Glomerular endothelial cell (primary cell): Measurements from ENCODE around the gene FOXRED1. TPM values are rescaled to one million over a fixed set of nuclear protein-coding genes. Genes with fewer than 3 reads are reported as not detected.
"Not testable (repeated sequence)": the region's sequence is repeated elsewhere in the genome, so short reads cannot be mapped to it uniquely, and the experiment has no call there.

Experiments used
- DNase-seq: peaks from one replicate; pipeline ENCODE4 v3.0.0-alpha.2; 2011; ENCODE audit warnings: low read depth, low spot score; ENCODE audit errors: extremely low read depth
- total RNA-seq: library from RNA; depleted of rRNA; stranded (reverse); fragments of >200 nt; gene quantifications from 2 replicates; pipeline ENCODE4 v1.2.3, GENCODE V29; 2015

Gene FOXRED1
- 13.8 and 24.8 TPM in 2 replicates for total RNA-seq

DNA sequence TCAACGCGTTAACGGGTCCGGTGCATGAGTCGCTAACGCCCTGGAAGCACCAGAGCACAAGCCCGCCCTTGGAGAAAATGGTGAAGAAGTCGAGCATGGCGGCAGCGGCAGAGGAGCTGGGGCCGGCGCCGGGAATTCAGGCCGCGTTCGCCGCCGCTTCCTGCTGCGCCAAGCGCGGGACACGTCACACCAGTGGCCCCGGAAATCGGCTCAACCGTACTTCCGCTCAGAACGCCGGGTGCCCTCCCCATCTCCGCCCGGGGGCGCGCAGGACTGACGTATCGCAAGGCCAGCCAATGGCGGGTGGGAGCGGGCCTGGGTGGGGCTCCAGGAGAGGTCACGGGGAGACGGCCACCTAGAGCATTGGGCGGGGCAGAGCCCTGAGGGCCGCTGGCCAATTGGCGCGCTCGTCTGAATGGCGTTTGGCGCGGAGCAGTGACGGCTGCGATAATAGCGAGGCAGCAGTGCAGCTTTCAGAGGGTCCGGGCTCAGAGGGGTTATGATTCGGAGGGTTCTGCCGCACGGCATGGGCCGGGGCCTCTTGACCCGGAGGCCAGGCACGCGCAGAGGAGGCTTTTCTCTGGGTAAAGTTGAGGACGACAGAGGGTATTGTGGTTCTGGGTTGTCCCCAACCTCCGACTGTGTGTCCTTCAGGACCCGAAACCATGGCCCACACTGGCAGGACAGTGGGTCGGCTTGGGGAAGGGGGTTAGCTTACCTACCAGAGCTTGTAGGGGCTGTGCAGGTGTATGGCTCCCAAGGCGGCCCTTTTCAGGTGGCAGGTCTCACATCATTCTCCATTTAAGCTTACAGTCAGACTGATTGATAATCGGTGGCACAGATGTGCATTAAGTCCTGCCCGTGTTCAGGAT lies at the start of gene FOXRED1, which contains the start of gene SRPRA:
TSS of gene FOXRED1 (plus strand) at position 447 of the 872 bp plus-strand sequence. CDS start at position 500, 53 bp downstream.
TSS of gene SRPRA (minus strand) at position 188 of the 872 bp plus-strand sequence. CDS start at position 97, 91 bp downstream.
- peak; percentile 68 for DNase-seq

- no peak for DNase-seq
Observed at GRCh38 chr11:126219547-126219946, 49.4 kb upstream of the FOXRED1 start.

DNA sequence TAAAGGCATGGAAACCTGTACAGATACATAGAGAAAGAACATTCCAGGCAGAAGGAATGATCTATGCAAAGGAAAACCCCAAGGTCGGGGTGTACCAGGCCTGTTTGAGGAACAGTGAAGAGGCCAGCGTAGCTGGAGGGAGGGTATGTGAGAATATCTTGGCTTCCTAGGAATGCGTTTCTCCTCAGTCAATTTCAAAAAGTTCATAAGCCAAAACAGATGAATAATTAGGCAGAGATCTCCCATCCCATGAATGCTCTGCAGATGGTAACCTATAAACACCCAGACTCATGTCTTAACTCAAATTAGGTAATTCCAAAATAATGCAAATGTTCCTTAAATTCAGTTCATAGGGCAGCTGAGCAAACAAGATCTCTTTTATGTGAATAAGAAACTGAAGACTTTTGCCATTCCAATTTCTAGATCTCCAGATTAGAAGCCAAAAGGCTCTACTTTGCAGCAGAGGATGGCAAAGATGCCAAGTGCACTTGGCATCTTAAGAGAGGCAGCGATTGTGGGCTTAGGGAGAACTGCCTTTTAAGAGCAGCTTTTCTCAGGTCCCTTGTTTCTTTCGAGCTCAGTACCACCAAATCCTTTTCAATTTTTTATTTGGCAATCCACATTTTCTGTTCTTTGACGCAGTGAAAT lies 44.2 kb upstream of the FOXRED1 start:
- DNase-seq, result no peak

DNA sequence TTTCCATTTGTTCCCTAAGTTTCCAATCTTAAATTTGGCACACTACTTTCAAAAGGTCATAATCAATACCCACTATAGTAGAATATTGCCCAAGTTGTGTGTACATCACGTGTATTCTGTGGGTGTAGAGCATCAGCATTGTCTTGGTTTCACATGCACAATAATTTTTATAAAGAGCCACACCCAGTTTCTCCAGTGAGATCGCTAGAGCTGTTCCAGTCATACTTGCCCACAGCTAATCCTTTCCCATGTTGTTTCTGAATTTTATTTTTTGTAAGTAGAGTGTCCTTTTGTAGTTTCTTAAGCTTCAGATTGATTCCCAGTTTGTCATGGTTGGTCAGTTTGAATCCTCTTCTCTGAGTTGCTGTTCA lies 43.7 kb upstream of the FOXRED1 start:
- DNase-seq, result no peak

DNA sequence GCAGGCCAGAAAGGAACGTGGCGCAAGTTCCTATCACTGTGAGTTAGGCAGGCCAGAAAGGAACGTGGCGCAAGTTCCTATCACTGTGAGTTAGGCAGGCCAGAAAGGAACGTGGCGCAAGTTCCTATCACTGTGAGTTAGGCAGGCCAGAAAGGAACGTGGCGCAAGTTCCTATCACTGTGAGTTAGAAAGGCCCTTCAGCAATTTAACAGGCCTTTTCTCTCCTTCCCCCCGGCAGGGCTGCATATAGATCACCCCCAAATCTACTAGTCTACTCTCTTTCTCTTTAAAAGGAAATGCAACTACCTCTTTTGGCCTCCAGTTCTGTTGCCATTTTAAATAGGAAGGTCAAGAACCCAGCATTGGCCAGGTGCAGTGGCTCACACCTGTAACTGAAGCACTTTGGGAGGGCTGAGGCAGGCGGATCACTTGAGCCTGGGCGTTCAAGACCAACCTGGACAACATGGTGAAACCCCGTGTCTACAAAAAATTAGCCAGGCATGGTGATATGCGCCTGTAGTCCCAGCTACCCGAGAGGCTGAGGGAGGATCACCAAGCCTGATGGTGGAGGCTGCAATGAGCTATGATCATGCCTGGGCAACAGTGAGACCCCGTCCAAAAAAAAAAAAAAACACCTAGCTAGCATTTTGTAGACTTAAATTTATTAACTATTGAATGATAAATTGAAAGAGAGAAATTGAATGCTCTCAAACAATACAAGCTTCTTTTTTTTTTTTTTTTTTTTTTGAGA lies 42.4 kb upstream of the FOXRED1 start:
- no peak for DNase-seq

DNA sequence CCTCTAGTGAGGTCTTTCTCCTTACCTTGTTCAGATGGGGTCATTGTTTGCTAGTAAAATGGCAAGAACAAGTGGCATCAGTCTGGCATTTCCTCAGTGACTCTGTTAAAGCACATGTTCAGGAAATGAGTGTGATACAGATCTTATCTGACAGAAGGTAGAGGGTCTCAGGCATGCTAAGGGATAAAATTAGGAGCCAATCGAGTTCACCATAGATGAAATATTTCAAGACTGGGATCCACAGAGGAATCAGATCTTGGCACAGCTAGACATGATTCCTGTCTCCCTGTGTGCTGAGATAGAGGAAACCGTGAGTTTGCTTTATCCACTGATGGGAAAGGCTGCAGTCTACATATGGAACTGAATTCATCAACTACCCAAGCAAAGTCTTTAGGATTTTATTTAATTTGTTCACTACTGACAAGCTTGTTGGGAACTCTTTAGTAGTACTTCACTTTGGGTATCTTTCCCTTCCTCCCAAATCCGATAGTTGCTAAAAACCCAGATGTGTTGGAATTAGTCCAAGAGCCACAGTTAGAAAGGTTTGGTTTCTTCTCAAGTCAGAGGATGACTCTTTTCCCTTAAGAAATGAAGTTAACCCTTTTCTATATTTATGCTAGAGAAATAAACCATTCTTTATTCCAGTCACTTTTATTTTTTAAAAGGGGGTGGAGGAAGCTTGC lies 39.0 kb upstream of the FOXRED1 start:
- no peak for DNase-seq

- peak; percentile 54 for DNase-seq
Observed at GRCh38 chr11:126231725-126232459, 37.1 kb upstream of the FOXRED1 start.

DNA sequence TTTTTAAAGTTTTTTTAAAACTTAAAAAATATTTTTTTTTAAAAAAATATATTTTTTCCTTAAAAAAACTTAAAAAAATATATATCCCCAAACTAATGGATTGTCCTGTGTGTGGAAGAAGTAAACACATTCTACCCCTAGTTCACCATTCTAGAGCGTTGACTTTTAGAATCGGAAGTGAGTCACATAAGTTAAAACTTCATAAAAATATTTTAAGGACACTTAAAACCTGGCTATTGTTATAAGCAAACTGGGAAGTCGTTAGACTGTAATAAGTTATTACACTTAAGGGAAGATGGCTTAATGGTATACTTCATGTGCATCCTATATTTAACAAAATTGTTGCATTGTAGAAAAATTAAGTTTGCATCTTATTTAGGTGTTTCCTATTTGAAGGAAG lies 36.3 kb upstream of the FOXRED1 start:
- DNase-seq, result no peak

- no peak for DNase-seq
Observed at GRCh38 chr11:126233391-126233790, 35.6 kb upstream of the FOXRED1 start.

- DNase-seq, result no peak
Observed at GRCh38 chr11:126246636-126247035, 22.3 kb upstream of the FOXRED1 start.

DNA sequence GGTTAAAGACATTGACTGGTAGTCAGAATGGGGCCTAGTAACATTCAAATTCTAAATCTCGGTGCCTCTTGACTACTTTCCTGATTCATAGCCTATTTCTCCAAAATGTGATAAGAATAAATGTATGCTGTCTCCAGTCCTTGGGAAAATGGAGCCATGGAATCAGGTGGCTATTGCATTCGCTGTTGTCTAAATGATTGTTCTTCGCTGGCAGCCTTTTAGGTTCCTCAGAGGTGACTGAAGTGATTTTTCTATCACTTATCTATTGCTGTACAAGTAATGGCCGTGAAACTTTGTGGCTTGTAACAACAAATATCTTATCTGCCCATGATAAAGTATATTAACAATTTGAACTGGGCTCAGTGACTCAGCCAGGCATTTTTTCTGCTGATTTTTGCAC lies 15.7 kb upstream of the FOXRED1 start:
- DNase-seq, result no peak

GRCh38 chr11:126254819-126255218 lies 14.1 kb upstream of the FOXRED1 start:
- no peak for DNase-seq

DNA sequence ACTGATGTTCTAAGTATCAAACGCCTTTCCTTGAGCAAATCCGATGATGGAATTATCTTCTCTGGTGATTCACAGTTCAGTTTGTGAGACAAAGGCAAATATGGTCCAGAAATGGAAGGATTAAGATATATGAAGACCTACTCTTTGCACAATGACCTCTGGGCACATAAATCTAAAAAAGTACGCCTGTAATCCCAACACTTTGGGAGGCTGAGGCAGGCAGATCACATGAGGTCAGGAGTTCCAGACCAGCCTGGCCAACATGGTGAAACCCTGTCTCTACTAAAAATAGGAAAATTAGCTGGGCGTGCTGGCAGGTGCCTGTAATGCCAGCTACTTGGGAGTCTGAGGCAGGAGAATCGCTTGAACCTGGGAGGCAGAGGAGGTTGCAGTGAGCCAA lies 13.4 kb upstream of the FOXRED1 start:
- not testable (repeated sequence) for DNase-seq

GRCh38 chr11:126256216-126256615 lies 12.7 kb upstream of the FOXRED1 start:
- no peak for DNase-seq

- no peak for DNase-seq
Observed at GRCh38 chr11:126257144-126257543, 11.8 kb upstream of the FOXRED1 start.

GRCh38 chr11:126257764-126258163 lies 11.2 kb upstream of the FOXRED1 start:
- no peak for DNase-seq

DNA sequence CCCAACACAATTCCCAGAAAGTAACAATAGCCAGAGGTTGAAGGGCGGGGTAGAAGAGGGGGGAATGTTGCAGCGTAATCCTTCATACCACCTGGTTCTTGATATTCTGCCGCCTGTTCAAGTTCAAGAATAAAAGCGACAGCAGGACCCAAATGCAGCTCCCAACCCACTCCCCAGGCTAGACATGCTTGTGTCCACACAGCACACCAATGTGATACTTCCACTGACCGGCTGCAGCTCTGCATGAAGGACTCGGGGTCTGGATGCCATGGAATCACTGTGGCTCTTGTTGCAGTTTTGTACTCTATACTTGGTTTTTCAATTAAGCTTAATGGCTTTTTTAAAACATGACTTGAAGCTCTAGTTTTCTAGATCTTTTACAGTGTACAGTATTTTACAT lies 6.7 kb upstream of the FOXRED1 start:
- no peak for DNase-seq

GRCh38 chr11:126263489-126263888 lies 5.5 kb upstream of the FOXRED1 start:
- DNase-seq, result no peak

GRCh38 chr11:126265811-126266210 lies 3.1 kb upstream of the FOXRED1 start:
- DNase-seq, result no peak

DNA sequence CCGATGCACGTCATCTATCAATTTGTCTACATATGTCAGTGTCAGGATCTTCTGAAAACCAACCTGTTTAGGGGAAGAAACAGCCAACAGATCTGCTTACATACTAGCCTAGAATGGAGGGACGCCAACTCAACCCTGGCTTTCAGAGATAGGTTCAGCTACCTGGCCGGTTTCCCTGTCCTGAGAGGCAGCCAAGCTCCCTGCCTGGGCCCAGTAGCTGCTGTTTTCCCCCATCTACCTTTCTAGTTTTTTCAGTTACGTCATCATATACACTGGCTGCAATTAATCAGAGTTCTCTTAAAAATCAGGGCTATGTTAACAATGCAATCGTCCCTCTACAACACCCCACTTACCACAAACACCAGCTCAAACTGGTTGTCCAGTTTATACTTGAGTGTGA lies 1.3 kb upstream of the FOXRED1 start:
- no peak for DNase-seq
